H1 (cell line): ENCODE data around the gene KCNK15. TPM values are rescaled to one million over a fixed set of nuclear protein-coding genes. Genes with fewer than 3 reads are reported as not detected.
A peak's percentile ranks its signal among the peaks of the same experiment; 100 is the strongest.

Experiments used
- CTCF ChIA-PET: fragments of 300-600 bp; sonication (Branson Sonifier 250); formaldehyde crosslinking; loops from one replicate; lab custom pipeline; 2021; ENCODE audit not compliant: partially characterized antibody; lab: Charles Lee
- POLR2A ChIA-PET: fragments of 300-600 bp; sonication (Branson Sonifier 250); formaldehyde crosslinking; loops from one replicate; lab custom pipeline; 2021; ENCODE audit warnings: inconsistent platforms; ENCODE audit not compliant: partially characterized antibody; lab: Charles Lee
- DNase-seq, 2 experiments: peaks; one replicate each; pipeline versions ENCODE4 v3.0.0 to v3.0.0-alpha.2; 2010 to 2022; ENCODE audit warnings: low spot score in 2 of 2, low read depth in 1 of 2, mixed read lengths in 1 of 2
- FAIRE-seq: peaks from 2 replicates; lab custom pipeline; 2011; peaks lifted over from hg19 to GRCh38; lab: Jason Lieb, UNC
- H2AFZ ChIP-seq: 2 replicates; pipeline ENCODE4 v1.8.1; 2012; ENCODE audit warnings: low read length, inconsistent platforms
- H2AK5ac ChIP-seq: 2 replicates; pipeline ENCODE4 v1.6.1; 2013; ENCODE audit warnings: low read depth, low read length
- H2BK120ac ChIP-seq: replicated peaks from 2 replicates; pipeline ENCODE3; 2013; ENCODE audit warnings: low read depth, low read length, inconsistent platforms
- H2BK12ac ChIP-seq: 2 replicates; pipeline ENCODE4 v1.6.1; 2013; ENCODE audit warnings: low read depth, low read length
- H2BK15ac ChIP-seq: 2 replicates; pipeline ENCODE4 v1.6.1; 2013; ENCODE audit warnings: low read length
- H2BK20ac ChIP-seq: 2 replicates; pipeline ENCODE4 v1.6.1; 2013; ENCODE audit warnings: low read length
- H2BK5ac ChIP-seq: 2 replicates; pipeline ENCODE4 v1.6.1; 2013; ENCODE audit warnings: low read depth, low read length
- H3K14ac ChIP-seq: 2 replicates; pipeline ENCODE4 v1.6.1; 2013; ENCODE audit warnings: inconsistent platforms; ENCODE audit not compliant: insufficient read length
- H3K18ac ChIP-seq: 2 replicates; pipeline ENCODE4 v1.6.1; 2013; ENCODE audit warnings: low read length; ENCODE audit errors: extremely low read depth
- H3K23ac ChIP-seq: 2 replicates; pipeline ENCODE4 v1.6.1; 2013; ENCODE audit warnings: inconsistent platforms; ENCODE audit not compliant: insufficient read length
- H3K23me2 ChIP-seq: 2 replicates; pipeline ENCODE4 v1.6.1; 2013; ENCODE audit warnings: low read depth, low read length
- H3K27ac ChIP-seq: 2 replicates; pipeline ENCODE4 v1.6.1; 2011; ENCODE audit warnings: low read depth, low read length, inconsistent platforms
- H3K27me3 ChIP-seq, 4 experiments: replicated peaks in 1 of 4; 1 replicate in 1 of 4; 2 replicates in 3 of 4; pipeline versions ENCODE4 v1.6.1 to v1.8.1; 2011 to 2013; ENCODE audit warnings: low read length in 3 of 4, mild to moderate bottlenecking in 3 of 4, inconsistent platforms in 2 of 4, mixed read lengths in 2 of 4, moderate library complexity in 1 of 4; ENCODE audit not compliant: control insufficient read depth in 3 of 4, insufficient read depth in 3 of 4; ENCODE audit errors: extremely low read depth in 1 of 4
- H3K36me3 ChIP-seq, 4 experiments: 2 replicates each; pipeline versions ENCODE4 v1.6.1 to v1.8.1; 2011 to 2013; ENCODE audit warnings: mild to moderate bottlenecking in 4 of 4, low read length in 3 of 4, moderate library complexity in 2 of 4, control low read depth in 1 of 4, inconsistent platforms in 1 of 4; ENCODE audit not compliant: insufficient read depth in 4 of 4, control insufficient read depth in 2 of 4
- H3K4ac ChIP-seq: replicated peaks from 2 replicates; pipeline ENCODE3; 2013; ENCODE audit warnings: low read length, low read depth, mixed read lengths, inconsistent platforms; ENCODE audit not compliant: insufficient read length
- H3K4me1 ChIP-seq, 4 experiments: replicated peaks in 1 of 4; 1 replicate in 1 of 4; 2 replicates in 3 of 4; pipeline versions ENCODE4 v1.6.1 to v1.8.1; 2011 to 2013; ENCODE audit warnings: low read length in 3 of 4, inconsistent platforms in 2 of 4, mixed read lengths in 1 of 4; ENCODE audit not compliant: insufficient read depth in 4 of 4, control insufficient read depth in 3 of 4
- H3K4me2 ChIP-seq, 2 experiments: 2 replicates each; pipeline versions ENCODE4 v1.6.1 to v1.8.1; 2011 to 2013; ENCODE audit warnings: low read depth in 2 of 2, low read length in 2 of 2, control low read depth in 1 of 2, inconsistent platforms in 1 of 2, mild to moderate bottlenecking in 1 of 2; ENCODE audit not compliant: insufficient read depth in 1 of 2
- H3K4me3 ChIP-seq, 4 experiments: fragments of 200-600, 300-600 bp in 1 of 4; sonication (generic), shearing (Covaris generic), sonication (Bioruptor Twin) in 1 of 4; 2 replicates each; pipeline versions ENCODE4 v1.5.1 to v1.8.1; 2011 to 2016; ENCODE audit warnings: low read length in 4 of 4, low read depth in 3 of 4, control low read depth in 2 of 4, inconsistent platforms in 2 of 4, mild to moderate bottlenecking in 2 of 4, mixed read lengths in 1 of 4, moderate library complexity in 1 of 4; ENCODE audit not compliant: insufficient read depth in 2 of 4; ENCODE audit errors: extremely low read depth in 1 of 4
- H3K56ac ChIP-seq: replicated peaks from 2 replicates; pipeline ENCODE3; 2013; ENCODE audit warnings: low read depth, mild to moderate bottlenecking, mixed read lengths, low read length, inconsistent platforms; ENCODE audit not compliant: insufficient read length
- H3K79me1 ChIP-seq: 2 replicates; pipeline ENCODE4 v1.6.1; 2013; ENCODE audit warnings: low read depth, low read length, control low read depth
- H3K79me2 ChIP-seq, 2 experiments: 2 replicates each; pipeline versions ENCODE4 v1.6.1 to v1.8.1; 2012 to 2013; ENCODE audit warnings: low read length in 2 of 2, mild to moderate bottlenecking in 2 of 2, inconsistent platforms in 1 of 2; ENCODE audit not compliant: insufficient read depth in 2 of 2, control insufficient read depth in 1 of 2
- H3K9ac ChIP-seq, 4 experiments: replicated peaks in 1 of 4; 1 replicate in 1 of 4; 2 replicates in 3 of 4; pipeline versions ENCODE4 v1.6.1 to v1.8.1; 2011 to 2013; ENCODE audit warnings: low read depth in 3 of 4, low read length in 3 of 4, control low read depth in 2 of 4, mild to moderate bottlenecking in 2 of 4, moderate library complexity in 2 of 4, inconsistent platforms in 1 of 4; ENCODE audit errors: extremely low read depth in 1 of 4
- H3K9me3 ChIP-seq, 2 experiments: 2 replicates each; pipeline versions ENCODE4 v1.6.1 to v1.8.1; 2012 to 2013; ENCODE audit warnings: mild to moderate bottlenecking in 2 of 2, moderate library complexity in 2 of 2, control low read depth in 1 of 2, inconsistent platforms in 1 of 2, low read depth in 1 of 2, low read length in 1 of 2, mixed read lengths in 1 of 2; ENCODE audit not compliant: insufficient read depth in 2 of 2
- H4K20me1 ChIP-seq, 2 experiments: replicated peaks in 1 of 2; 2 replicates each; pipeline versions ENCODE3 to v1.8.1; 2011 to 2013; ENCODE audit warnings: inconsistent platforms in 2 of 2, low read length in 2 of 2, mild to moderate bottlenecking in 1 of 2; ENCODE audit not compliant: insufficient read depth in 2 of 2, control insufficient read depth in 1 of 2
- H4K5ac ChIP-seq: 2 replicates; pipeline ENCODE4 v1.6.1; 2013; ENCODE audit warnings: low read length, low read depth, mixed read lengths, inconsistent platforms; ENCODE audit not compliant: insufficient read length
- H4K8ac ChIP-seq: 2 replicates; pipeline ENCODE4 v1.8.0; 2013; ENCODE audit warnings: mild to moderate bottlenecking, moderate library complexity, low read length, inconsistent platforms; ENCODE audit not compliant: insufficient read depth; ENCODE audit errors: extremely low read depth
- H4K91ac ChIP-seq: replicated peaks from 2 replicates; pipeline ENCODE3; 2013; ENCODE audit warnings: low read length, mixed read lengths, inconsistent platforms; ENCODE audit not compliant: insufficient read length
- EGR1 ChIP-seq: IDR thresholded peaks from 2 replicates; pipeline ENCODE4 v1.6.1; 2011; ENCODE audit warnings: low read depth, low read length, borderline replicate concordance
- EZH2 ChIP-seq: fragments of 200-600 bp; sonication (generic); IDR thresholded peaks from 2 replicates; pipeline ENCODE4 v1.7.1; 2012; ENCODE audit warnings: low read depth, mild to moderate bottlenecking, moderate library complexity, low read length, inconsistent platforms; ENCODE audit not compliant: severe bottlenecking
- HDAC2 ChIP-seq, 2 experiments: fragments of 300-600 bp in 1 of 2; sonication (generic) in 1 of 2; IDR thresholded peaks; 2 replicates each; pipeline ENCODE4 v1.6.1; 2011 to 2012; ENCODE audit warnings: low read depth in 2 of 2, low read length in 2 of 2, mild to moderate bottlenecking in 2 of 2, moderate library complexity in 2 of 2, borderline replicate concordance in 1 of 2, inconsistent platforms in 1 of 2
- HDAC6 ChIP-seq: IDR thresholded peaks from one replicate; pipeline ENCODE4 v1.7.1; 2012; ENCODE audit warnings: low read depth, mild to moderate bottlenecking, inconsistent platforms, low read length, moderate library complexity
- SAP30 ChIP-seq: fragments of 300-600 bp; sonication (generic); IDR thresholded peaks from 2 replicates; pipeline ENCODE4 v1.7.1; 2012; ENCODE audit warnings: low read length, moderate library complexity, mild to moderate bottlenecking, inconsistent platforms; ENCODE audit not compliant: insufficient read depth, insufficient replicate concordance
- SIRT6 ChIP-seq: IDR thresholded peaks from one replicate; pipeline ENCODE4 v1.7.1; 2012; ENCODE audit warnings: low read length, inconsistent platforms
- SP2 ChIP-seq: IDR thresholded peaks from 2 replicates; pipeline ENCODE4 v1.6.1; 2012; ENCODE audit warnings: mild to moderate bottlenecking, low read length, inconsistent platforms
- YY1 ChIP-seq: IDR thresholded peaks from 2 replicates; pipeline ENCODE4 v1.6.1; 2011; ENCODE audit warnings: low read depth, mild to moderate bottlenecking, low read length
- WGBS, 2 experiments: shearing (Covaris generic) in 1 of 2; methylation state at CpG; one replicate each; pipeline versions ENCODE4 v1.1.6 to v1.1.7; 2013 to 2015; ENCODE audit warnings: low lambda C conversion rate in 2 of 2, mixed read lengths in 2 of 2, inconsistent platforms in 1 of 2, low coverage in 1 of 2, missing lambda C conversion rate in 1 of 2; ENCODE audit not compliant: insufficient replicate concordance in 2 of 2, insufficient coverage in 1 of 2, insufficient read length in 1 of 2; ENCODE audit errors: extremely low coverage in 1 of 2, missing lambda C conversion rate in 1 of 2; 5-methylcytosine and 5-hydroxymethylcytosine counted together
- polyA plus RNA-seq, 7 experiments: library from polyadenylated mRNA; depleted of rRNA in 3 of 7; stranded (reverse) in 5 of 7; unstranded in 2 of 7; fragments of >200 nt in 5 of 7; fragments of 200-250 nt in 2 of 7; gene quantifications; 1 replicate in 5 of 7; 2 replicates in 1 of 7; 4 replicates in 1 of 7; pipeline versions ENCODE4 v1.2.1 to v1.2.3, GENCODE V29; 2011 to 2013; ENCODE audit warnings: missing spikeins in 2 of 7, mixed read lengths in 2 of 7
- total RNA-seq: library from RNA; stranded (reverse); fragmentation: NEBNext Ultra II Directional; extraction: Animal tissue kit (Norgen Biotek cat#: 25700); gene quantifications from 2 replicates; pipeline ENCODE4 v1.2.1, GENCODE V29; 2021
- TF ChIP-seq, protein P1 (sequence below): IDR thresholded peaks from 2 replicates; pipeline ENCODE4 v1.6.1; 2012; ENCODE audit warnings: inconsistent platforms

The KCNK15 gene
- total and polyA plus RNA-seq, 2 of the 8 experiments (the other 6 are each of a cell fraction or from before 2014, with no cell fraction given), result 0.24 to 0.33 TPM

DNA sequence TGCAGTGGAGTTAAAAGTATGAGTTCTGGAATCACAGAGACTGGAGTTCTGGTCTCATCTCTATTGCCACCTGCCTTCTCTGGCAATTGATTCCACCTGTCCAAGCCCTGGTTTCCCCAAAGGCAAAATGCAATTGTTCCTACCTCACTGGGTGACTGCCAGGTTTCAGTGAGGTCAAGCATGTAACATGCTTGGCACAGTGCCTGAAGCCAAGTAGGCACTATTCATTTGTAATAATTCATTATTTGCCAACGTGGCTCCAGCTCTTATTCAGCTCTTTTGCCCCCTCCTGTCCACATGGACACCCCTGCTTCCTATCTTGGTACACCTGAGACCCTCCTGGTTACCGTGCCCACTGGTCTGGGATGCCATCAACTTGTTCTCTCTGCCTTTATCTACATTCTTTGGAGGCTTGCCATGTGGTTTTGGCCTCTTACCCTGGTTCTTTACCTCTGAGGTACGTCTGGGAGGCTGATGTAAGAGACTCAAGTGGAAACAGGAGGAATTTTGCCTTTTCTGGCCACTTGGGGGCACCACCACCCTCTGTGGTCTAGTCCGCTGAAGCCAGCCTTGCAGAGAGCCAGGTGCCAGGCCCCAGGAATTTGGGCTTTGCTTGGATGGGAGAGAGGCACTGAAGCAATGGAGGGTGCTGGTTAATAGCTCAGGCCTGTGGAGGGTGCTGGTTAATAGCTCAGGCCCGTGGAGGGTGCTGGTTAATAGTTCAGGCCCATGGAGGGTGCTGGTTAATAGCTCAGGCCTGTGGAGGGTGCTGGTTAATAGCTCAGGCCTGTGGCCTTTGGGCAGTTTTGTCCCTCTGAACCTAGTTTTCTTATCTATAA, 1.7 kb downstream of the KCNK15 start:
- 20% methylated on average over 5 of the region's 5 CpGs; no CpG with 5 or more reads in 1 of the 2 experiments for WGBS, 2 experiments
- Histone ChIP-seq H3K4me2 (peak overlapping the region in 1 of 2 experiments; percentile 95; a peak in 2 of 4 replicates), H3K4me1 (peaks cover 0 to 10% (median 3%) of the 10 kb centered on the region in 4 experiments; a peak in 5 of 7 replicates)
- TF ChIP-seq YY1 (peak; percentile 60; the same call in 1 of the 2 replicates), EZH2 (no peak), HDAC6 (no peak), SAP30 (no peak), SP2 (no peak), SIRT6 (no peak), HDAC2 (IDR thresholded peaks at IDR 0.05; ENCODE audit: borderline replicate concordance in 1 of 2, low read depth in 2 of 2, low read length in 2 of 2) (no peak), EGR1 (no peak)
- TF ChIP-seq, protein P1, sequence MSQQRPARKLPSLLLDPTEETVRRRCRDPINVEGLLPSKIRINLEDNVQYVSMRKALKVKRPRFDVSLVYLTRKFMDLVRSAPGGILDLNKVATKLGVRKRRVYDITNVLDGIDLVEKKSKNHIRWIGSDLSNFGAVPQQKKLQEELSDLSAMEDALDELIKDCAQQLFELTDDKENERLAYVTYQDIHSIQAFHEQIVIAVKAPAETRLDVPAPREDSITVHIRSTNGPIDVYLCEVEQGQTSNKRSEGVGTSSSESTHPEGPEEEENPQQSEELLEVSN, result no peak

More for the DNA sequence above, 1.7 kb downstream of the KCNK15 start:
- H3K23ac ChIP-seq, result no peak overlapping the region
- H3K79me1 ChIP-seq, result no peaks in the 10 kb centered on the region
- DNase-seq, result peak; percentile 83 to 95
- no peak overlapping the region for H3K27ac ChIP-seq
- H2AK5ac ChIP-seq, result peak overlapping the region; percentile 91
- peak overlapping the region; percentile 68 for H4K5ac ChIP-seq
- ChIA-PET CTCF (interaction anchor here (0.6 to 15.1 kb wide), 63 partner anchors 9 to 303 kb away, joined by 3 to 256 read pairs (median 4); partner anchors contain the start of gene RIMS4), POLR2A (interaction anchor here (0.6 to 1.4 kb wide), 10 partner anchors 8 to 156 kb away, joined by 3 to 6 read pairs (median 3); partner anchors contain the start of gene YWHAB)
- H3K9me3 ChIP-seq, result no peaks in the 10 kb centered on the region
- H3K14ac ChIP-seq, result no peak overlapping the region
- H2BK20ac ChIP-seq, result peak overlapping the region; percentile 94; the same call in 1 of the 2 replicates
- no peak overlapping the region for H3K56ac ChIP-seq
- H2BK120ac ChIP-seq, result peak overlapping the region; percentile 71
- no peak overlapping the region for H3K4me3 ChIP-seq
- H4K20me1 ChIP-seq, result no peaks in the 10 kb centered on the region
- peak overlapping the region; percentile 71; the same call in 1 of the 2 replicates for H4K8ac ChIP-seq
- no peak overlapping the region; a peak in 1 of 7 replicates for H3K9ac ChIP-seq
- peaks cover 11% of the 10 kb centered on the region; the same call in 1 of the 2 replicates for H3K23me2 ChIP-seq
- peak overlapping the region; percentile 84 for H2BK5ac ChIP-seq
- H4K91ac ChIP-seq, result peak overlapping the region; percentile 88
- H3K4ac ChIP-seq, result no peak overlapping the region
- peak overlapping the region; percentile 92 for H3K18ac ChIP-seq
- FAIRE-seq, result peak; percentile 57
- peak overlapping the region; percentile 98 for H2BK12ac ChIP-seq
- peak overlapping the region; percentile 89; the same call in 1 of the 2 replicates for H2BK15ac ChIP-seq
- no peaks in the 10 kb centered on the region for H3K36me3 ChIP-seq
- no peaks in the 10 kb centered on the region for H3K79me2 ChIP-seq
- H2AFZ ChIP-seq, result no peak overlapping the region
- peaks cover 2 to 39% (median 25%) of the 10 kb centered on the region in 4 experiments for H3K27me3 ChIP-seq
